Measurements from ENCODE around the gene TRIOBP.
"Not testable (repeated sequence)": the region's sequence is repeated elsewhere in the genome, so short reads cannot be mapped to it uniquely, and the experiment has no call there.

The TRIOBP gene

DNA sequence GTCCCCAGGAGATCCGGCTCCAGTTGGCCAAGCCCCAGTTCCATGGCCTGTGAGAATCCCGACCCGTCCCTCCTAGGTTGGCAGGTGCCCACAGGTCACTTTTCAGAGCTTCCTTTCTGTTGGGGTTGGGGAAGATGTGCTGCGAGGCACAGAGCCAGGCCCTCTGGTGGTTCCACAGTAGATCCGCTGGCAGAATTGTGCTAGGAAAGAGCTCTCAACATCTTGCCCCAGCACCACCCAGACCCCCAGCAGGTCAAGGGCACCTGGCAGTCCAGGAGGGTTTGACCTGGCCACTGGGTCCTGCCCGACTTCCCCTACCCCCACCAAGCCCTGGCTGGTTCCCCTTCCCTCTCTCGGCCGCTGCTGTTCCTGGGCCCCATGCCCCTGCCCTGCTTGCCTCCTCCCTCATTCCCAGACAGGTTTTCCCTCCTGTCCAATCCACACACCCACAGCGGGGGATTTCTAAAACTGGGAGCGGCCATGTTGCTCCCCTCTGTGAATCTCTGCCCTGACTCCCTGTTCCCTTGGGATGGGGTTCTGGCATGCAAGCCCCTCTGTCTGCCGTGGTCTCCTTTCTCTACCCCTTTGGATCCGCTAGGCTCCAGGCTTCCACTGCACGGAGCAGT, 84.7 kb downstream of the TRIOBP start:
- no peak for FAIRE-seq

DNA sequence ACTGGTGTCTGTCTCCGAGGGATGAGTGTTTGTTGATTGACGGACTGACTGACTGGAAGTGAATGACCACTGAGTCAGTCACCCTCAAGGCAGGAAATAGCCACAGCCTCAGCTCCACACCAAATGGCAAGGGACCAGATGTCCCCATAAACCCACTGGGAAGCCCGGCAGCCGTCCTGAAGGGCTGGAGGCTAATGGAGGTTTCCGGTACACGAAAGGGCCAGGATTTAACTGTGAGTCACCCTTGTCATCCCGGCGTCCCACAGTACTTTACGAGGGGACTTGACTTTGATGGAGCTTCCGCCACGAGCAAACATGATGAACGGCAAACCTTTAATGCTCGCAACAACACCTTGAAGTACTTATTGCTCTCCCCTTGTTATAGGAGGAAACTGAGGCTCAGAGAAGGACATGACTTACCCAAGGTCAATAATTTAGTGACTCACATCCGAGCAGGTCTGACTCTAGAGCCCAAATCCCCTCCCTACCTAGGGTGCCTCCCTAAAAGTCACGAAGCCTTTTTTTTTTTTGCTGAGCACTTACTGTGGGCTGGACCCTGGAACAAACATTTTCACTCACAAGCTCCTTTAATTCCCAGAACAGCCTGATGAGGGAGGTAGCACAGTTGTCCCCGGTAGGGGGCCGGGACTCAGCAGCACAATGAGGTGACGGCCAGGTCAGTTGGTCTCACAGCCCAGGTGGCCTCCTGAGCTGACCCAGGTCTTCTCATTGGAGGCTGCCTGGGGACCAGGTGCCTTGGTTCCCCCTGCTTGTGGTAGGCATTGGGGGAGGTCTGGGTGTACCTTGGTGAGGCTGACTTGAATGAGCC, 85.7 kb downstream of the TRIOBP start:
- FAIRE-seq: no peak

DNA sequence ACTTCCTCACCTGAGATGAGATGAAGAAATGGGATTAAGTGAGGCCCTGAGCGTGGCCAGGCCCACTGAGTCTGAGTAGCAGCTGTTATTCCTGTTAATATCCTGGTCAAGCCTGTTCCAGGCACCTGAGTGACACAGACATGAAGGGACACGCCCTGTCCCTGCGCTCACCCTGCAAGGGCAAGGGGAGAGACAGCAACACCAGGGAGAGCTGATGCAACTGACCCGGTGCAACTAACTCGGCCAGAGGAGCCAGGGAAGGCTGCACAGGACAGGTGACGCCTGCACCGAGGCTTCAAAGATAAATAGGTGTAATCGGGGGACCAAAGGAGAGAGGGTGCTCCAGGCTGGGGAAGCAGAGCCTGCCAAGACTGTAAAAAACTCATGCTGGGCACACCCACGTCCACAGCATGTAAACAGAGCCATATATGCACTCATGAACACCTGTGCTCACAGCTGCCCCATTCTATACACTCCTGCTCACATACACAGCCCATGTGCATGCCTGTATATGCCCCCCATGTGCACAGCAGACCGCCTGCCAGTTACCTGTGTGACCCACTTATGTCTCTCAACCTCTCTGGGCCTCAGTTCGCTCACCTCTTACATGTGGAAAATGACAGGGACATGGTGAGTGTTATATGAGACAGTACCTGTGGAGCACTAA, 88.1 kb downstream of the TRIOBP start:
- no peak for FAIRE-seq

DNA sequence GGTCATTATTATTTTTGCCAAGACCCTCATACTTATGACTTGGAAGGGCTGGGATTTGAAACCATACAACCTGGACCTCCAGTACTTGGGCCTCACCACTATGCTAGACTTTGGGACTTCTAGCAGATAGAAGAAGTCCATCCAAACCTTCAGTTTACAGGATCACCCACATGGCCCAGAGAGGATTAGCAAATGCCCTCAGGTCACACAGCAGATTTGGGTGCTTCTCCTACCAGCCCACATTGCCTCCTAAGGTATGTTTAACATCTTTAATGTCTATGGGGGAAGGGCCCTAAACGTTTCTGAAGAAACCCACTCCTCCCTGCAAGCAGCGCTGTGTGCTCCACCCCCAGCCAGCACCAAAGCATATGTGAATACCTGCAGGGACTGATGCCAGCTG, 93.4 kb downstream of the TRIOBP start:
- FAIRE-seq: no peak

DNA sequence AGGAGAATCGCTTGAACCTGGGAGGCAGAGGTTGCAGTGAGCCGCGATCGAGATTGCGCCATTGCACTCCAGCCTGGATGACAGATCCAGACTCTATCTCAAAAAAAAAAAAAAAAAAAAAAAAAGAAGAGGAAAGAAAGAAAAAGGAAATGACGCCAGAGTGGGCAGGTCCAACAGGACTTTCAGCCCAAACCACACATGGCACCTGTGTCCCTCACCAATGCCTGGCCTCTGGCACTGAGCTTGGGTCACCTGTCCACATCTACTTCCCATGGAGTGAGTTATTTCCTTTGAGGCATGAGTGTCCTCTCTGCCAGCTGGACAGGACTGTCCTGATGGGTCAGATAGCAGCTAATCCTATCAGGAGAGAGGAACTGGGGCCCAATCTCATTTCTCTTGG, 95.6 kb downstream of the TRIOBP start:
- no peak for FAIRE-seq

DNA sequence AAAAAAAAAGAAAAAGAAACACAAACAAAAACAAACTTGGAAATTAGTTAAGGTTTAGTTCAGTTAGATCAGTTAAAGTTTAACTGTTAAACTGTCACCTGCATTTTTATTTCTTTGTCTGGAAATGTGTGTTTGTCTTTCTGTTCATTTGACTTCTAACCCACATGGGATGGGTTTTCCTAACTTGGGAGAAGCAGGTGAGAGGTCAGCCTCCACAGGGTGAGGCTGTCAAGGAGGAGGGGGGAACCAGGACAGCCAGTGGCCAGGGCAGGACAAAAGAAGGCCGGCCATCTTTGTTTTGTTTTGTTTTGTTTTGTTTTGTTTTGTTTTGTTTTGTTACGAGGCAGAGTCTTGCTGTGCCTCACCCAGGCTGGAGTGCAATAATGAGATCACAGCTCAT, 97.5 kb downstream of the TRIOBP start:
- no peak for FAIRE-seq

GRCh38 chr22:37796079-37796478, 99.2 kb downstream of the TRIOBP start:
- no peak for FAIRE-seq

DNA sequence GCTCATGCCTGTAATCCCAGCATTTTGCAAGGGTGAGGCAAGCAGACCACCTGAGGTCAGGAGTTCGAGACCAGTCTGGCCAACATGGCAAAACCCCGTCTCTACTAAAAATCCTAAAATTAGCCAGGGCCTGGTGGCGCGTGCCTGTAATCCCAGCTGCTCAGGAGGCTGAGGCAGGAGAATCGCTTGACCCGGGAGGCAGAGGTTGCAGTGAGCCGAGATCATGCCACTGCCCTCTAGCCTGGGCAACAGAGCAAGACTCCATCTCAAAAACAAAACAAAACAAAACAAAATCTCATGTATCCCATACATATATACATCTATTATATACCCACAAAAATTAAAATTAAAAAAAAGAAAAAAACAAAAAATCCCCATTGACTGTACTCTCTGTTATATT, 100.4 kb downstream of the TRIOBP start:
- not testable (repeated sequence) for FAIRE-seq

DNA sequence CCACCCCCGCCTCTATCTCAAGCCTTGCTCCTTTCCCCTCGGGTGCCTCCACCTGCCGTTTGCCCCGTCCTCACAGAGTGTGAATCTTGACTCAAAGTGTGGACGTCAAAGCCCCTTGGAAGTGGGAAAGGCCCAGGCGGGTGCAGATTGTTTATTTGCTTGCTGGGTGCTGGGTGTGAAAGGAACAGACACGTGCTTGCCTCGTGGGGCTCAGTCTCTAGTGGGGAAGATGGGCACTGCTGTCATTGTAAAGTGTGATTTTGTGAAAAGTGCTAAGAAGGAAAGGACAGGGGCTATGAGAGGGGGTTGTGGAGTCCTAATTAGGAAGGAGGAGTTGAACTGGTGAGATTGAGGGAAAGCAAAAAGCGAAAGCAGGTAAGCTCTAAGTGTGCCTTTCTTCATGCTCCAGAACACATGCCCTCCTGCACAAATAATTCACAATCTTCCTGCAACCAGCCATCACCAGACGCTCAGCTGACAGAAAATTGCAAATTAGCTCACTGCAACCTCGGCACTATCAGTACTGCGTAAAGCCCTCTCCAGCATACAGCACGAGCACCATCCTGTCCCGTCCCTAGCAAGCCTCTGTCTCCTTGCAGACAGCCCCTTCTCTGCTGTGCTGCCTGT, 101.1 kb downstream of the TRIOBP start:
- no peak for FAIRE-seq

- FAIRE-seq: not testable (repeated sequence)
Measured at GRCh38 chr22:37799979-37800378, 103.1 kb downstream of the TRIOBP start.

DNA sequence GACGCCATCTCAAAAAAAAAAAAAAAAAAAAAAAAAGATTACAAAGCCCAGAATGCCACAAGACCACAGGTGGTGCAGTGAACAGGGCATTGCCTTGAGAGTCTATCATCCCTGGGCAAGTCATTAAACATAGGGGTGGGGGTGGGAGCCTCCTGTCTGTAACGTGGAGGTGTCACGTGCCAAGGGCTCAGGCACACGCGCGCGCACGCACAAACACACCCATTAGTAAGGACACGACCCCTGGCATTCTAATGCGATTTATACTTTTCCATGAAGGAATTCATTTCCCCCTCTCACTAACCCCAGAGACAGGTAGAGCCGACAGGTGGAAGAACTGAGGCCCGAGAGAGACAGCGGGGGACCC, 105.1 kb downstream of the TRIOBP start:
- FAIRE-seq: no peak

DNA sequence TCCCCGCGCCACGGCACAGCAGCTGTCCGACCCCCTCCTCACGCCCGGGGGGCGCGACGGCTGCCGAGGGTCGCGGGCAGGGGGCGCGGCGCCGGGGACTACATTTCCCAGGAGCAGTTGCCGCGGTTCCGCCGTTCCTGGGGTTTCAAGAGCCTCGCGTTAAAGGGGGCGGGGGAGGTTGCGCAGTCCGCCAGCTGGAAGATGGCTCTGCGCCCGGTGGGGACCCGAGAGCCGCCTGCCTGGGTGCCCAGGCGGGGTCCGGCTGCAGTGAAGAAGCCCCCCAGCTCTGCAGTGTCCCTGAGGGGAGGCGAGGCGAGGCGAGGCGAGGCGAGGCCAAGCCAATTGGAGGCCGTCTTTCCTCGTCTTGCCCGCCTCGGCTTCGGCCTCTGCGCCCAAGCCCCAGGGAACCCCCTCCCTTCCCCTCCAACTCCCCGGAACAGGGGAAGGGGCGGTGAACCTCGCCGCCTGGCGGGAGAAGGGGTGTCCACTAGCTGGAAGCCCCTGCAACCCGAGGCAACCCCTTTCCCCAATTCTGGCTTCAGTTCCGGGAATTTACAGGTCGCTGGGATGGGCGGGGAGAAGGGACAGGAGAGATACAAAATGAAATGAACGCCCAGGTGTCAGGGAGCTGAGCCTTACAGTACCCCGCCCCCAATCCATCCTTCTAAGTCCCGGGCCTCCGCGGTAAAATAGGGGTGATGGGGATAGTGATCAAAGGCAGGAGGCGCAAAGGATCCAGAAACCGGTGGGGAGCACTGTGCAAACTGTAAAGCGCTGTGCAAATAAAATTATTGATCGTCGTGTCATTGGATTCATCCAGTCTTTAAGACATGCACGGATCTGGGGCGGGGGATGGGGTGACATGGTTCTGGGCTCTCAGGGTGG, 105.7 kb downstream of the TRIOBP start:
- no peak for FAIRE-seq

GRCh38 chr22:37803195-37803638, 106.4 kb downstream of the TRIOBP start:
- no peak for FAIRE-seq

DNA sequence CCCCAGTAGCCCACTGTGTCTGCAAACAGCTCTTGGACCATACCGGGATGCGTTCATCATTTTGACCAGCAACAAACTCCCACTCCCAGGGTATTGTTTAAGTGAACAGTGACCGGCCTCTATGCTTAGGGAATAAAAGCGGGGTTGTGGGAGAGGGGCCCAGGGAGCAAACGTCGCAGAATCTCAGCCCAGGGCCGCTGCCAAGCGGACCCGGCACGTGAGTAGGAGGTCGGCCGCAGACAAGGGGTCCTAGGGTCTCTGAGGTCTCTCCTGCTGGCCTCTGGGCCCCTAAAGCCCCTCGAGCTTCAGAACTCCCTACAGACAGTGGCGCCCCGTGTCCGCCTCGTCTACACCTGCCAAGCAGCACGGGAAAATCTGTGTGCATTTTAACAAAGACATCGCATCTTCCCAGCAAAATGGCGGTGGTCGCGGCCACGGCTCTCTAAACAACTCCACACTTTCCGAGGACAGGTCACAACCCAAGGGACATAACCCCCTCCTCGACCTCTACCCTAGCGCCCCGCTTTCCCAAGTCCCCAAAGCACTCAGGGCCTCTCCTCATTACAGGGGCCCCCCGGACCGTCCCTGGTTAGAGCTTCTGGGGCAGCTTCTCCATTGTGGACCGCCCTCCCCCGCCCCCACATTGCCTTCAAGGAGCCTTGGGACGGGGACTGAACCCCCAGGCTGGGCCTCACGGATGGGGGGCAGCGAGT, 106.9 kb downstream of the TRIOBP start:
- no peak for FAIRE-seq

DNA sequence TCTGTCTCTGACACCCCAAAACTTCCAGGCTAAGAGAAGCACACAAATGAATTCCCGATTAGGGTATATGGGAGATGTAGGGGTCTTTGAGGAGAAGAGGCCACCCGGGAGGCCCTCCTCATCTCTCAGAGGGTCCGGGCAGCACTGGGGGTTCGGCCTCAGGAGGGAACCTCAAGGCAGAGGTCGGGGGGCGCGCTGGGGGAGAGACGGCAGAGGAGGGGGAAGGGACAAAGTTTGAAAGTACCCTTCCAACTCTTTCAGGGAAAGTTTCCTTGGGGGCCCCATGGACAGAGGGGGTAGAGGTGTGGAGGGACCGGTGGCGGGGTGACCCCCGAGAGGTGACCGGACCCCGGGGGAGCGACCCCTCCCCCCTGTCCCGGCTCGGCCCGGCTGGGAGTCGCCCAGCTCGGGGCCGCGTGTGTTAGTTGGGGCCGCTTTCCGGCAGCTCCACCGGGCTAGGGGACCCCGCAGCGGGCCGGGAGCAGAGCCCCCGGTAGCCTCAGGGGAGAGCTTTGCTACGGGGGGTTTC, 107.6 kb downstream of the TRIOBP start:
- no peak for FAIRE-seq

DNA sequence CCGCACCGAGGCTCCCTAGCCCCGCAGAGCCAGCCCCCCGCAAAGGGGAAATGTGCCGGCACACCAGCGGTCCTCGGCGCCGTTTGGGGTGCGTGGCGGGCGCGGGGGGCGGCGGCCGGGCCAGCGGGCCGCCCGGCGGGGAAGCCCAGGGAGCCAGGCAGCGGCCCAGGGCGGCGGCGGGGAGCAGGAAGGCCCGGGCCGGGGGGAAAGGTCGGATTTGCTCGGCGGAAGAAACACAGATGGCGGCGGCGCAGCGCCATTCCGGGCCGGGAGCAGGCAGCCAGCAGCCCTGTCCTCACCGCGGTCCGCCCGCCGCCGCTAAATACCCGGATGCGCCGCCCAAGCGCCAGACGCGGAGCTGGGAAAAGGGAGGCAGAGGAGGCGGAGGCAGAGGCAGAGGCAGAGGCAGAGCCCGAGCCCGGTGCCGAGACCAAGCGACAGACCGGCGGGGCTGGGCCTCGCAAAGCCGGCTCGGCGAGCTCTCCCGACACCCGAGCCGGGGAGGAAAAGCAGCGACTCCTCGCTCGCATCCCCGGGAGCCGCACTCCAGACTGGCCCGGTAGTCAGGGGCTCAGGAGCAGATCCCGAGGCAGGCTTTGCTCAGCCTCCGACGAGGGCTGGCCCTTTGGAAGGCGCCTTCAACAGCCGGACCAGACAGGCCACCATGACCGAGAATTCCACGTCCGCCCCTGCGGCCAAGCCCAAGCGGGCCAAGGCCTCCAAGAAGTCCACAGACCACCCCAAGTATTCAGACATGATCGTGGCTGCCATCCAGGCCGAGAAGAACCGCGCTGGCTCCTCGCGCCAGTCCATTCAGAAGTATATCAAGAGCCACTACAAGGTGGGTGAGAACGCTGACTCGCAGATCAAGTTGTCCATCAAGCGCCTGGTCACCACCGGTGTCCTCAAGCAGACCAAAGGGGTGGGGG, 108.3 kb downstream of the TRIOBP start:
- no peak for FAIRE-seq

DNA sequence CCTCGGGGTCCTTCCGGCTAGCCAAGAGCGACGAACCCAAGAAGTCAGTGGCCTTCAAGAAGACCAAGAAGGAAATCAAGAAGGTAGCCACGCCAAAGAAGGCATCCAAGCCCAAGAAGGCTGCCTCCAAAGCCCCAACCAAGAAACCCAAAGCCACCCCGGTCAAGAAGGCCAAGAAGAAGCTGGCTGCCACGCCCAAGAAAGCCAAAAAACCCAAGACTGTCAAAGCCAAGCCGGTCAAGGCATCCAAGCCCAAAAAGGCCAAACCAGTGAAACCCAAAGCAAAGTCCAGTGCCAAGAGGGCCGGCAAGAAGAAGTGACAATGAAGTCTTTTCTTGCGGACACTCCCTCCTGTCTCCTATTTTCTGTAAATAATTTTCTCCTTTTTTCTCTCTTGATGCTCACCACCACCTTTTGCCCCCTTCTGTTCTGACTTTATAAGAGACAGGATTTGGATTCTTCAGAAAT, 109.0 kb downstream of the TRIOBP start:
- FAIRE-seq: no peak

GRCh38 chr22:37806409-37807333, 109.8 kb downstream of the TRIOBP start:
- FAIRE-seq: no peak

All from colon (tissue), 2 donors.